Mesenchymal stem cell (in vitro differentiated cells and primary cell): Measurements from ENCODE around the gene HSPA6.

Experiments used
- DNase-seq: peaks from one replicate; pipeline ENCODE4 v3.0.0-alpha.2; 2013
- H2AFZ ChIP-seq: one replicate; pipeline ENCODE4 v1.6.1; 2013; ENCODE audit warnings: low read depth, mild to moderate bottlenecking, control low read depth, inconsistent platforms, low read length, moderate library complexity
- H2AK5ac ChIP-seq: 2 replicates; pipeline ENCODE4 v1.6.1; 2013; ENCODE audit warnings: low read length, moderate library complexity, mild to moderate bottlenecking, inconsistent platforms; ENCODE audit not compliant: severe bottlenecking
- H2BK120ac ChIP-seq: one replicate; pipeline ENCODE4 v1.6.1; 2013; ENCODE audit warnings: low read depth, mild to moderate bottlenecking, inconsistent platforms, low read length, moderate library complexity
- H2BK12ac ChIP-seq, 2 experiments: one replicate each; pipeline ENCODE4 v1.6.1; 2013; ENCODE audit warnings: inconsistent platforms in 2 of 2, low read length in 2 of 2, mild to moderate bottlenecking in 2 of 2, moderate library complexity in 2 of 2, control low read depth in 1 of 2
- H2BK15ac ChIP-seq: one replicate; pipeline ENCODE4 v1.6.1; 2013; ENCODE audit warnings: mild to moderate bottlenecking, low read depth, inconsistent platforms; ENCODE audit not compliant: poor library complexity, severe bottlenecking
- H2BK5ac ChIP-seq: 2 replicates; pipeline ENCODE4 v1.6.1; 2013; ENCODE audit warnings: low read depth, mild to moderate bottlenecking, low read length, control low read depth, inconsistent platforms; ENCODE audit not compliant: poor library complexity, severe bottlenecking
- H3K14ac ChIP-seq, 2 experiments: one replicate each; pipeline ENCODE4 v1.6.1; 2013; ENCODE audit warnings: inconsistent platforms in 2 of 2, low read length in 2 of 2, control low read depth in 1 of 2, mild to moderate bottlenecking in 1 of 2, moderate library complexity in 1 of 2
- H3K18ac ChIP-seq, 2 experiments: one replicate each; pipeline ENCODE4 v1.6.1; 2013; ENCODE audit warnings: inconsistent platforms in 2 of 2, low read length in 2 of 2, control low read depth in 1 of 2, low read depth in 1 of 2, mild to moderate bottlenecking in 1 of 2
- H3K23ac ChIP-seq, 2 experiments: one replicate each; pipeline ENCODE4 v1.6.1; 2013; ENCODE audit warnings: inconsistent platforms in 2 of 2, low read length in 2 of 2, mild to moderate bottlenecking in 2 of 2, moderate library complexity in 2 of 2, control low read depth in 1 of 2
- H3K27ac ChIP-seq: 2 replicates; pipeline ENCODE4 v1.5.1; 2013; ENCODE audit warnings: mild to moderate bottlenecking, moderate library complexity, low read length, control low read depth, inconsistent platforms; ENCODE audit not compliant: poor library complexity, severe bottlenecking
- H3K27me3 ChIP-seq, 2 experiments: 2 replicates each; pipeline versions ENCODE4 v1.6.1 to v1.7.0; 2013; ENCODE audit warnings: low read length in 2 of 2, mild to moderate bottlenecking in 2 of 2, moderate library complexity in 2 of 2, control low read depth in 1 of 2, inconsistent platforms in 1 of 2; ENCODE audit not compliant: control insufficient read depth in 1 of 2, insufficient read depth in 1 of 2
- H3K36me3 ChIP-seq, 2 experiments: 2 replicates each; pipeline versions ENCODE4 v1.6.1 to v1.7.0; 2013; ENCODE audit warnings: low read length in 2 of 2, control low read depth in 1 of 2, inconsistent platforms in 1 of 2, low read depth in 1 of 2, mild to moderate bottlenecking in 1 of 2; ENCODE audit not compliant: insufficient read depth in 2 of 2, control insufficient read depth in 1 of 2
- H3K4ac ChIP-seq, 2 experiments: one replicate each; pipeline ENCODE4 v1.6.1; 2013; ENCODE audit warnings: inconsistent platforms in 2 of 2, low read length in 2 of 2, mild to moderate bottlenecking in 2 of 2, moderate library complexity in 2 of 2, control low read depth in 1 of 2, low read depth in 1 of 2
- H3K4me1 ChIP-seq: 2 replicates; pipeline ENCODE4 v1.6.1; 2013; ENCODE audit warnings: low read depth, low read length, control low read depth; ENCODE audit not compliant: control insufficient read depth, insufficient read depth
- H3K4me2 ChIP-seq: 2 replicates; pipeline ENCODE4 v1.6.1; 2013; ENCODE audit warnings: low read length, mild to moderate bottlenecking, inconsistent platforms; ENCODE audit not compliant: poor library complexity, severe bottlenecking
- H3K4me3 ChIP-seq, 2 experiments: 2 replicates each; pipeline versions ENCODE4 v1.5.1 to v1.7.0; 2013; ENCODE audit warnings: low read length in 2 of 2, mild to moderate bottlenecking in 2 of 2, control low read depth in 1 of 2, low read depth in 1 of 2; ENCODE audit not compliant: insufficient read depth in 1 of 2
- H3K79me1 ChIP-seq: replicated peaks from 2 replicates; pipeline ENCODE4 v1.6.1; 2013; ENCODE audit warnings: mild to moderate bottlenecking, control low read depth, low read length, inconsistent platforms; ENCODE audit not compliant: poor library complexity, severe bottlenecking
- H3K9ac ChIP-seq: 2 replicates; pipeline ENCODE4 v1.7.0; 2013; ENCODE audit warnings: mild to moderate bottlenecking, low read length, moderate library complexity
- H3K9me3 ChIP-seq: 2 replicates; pipeline ENCODE4 v1.7.0; 2013; ENCODE audit warnings: mild to moderate bottlenecking, low read length; ENCODE audit not compliant: control insufficient read depth
- H4K8ac ChIP-seq: one replicate; pipeline ENCODE4 v1.6.1; 2013; ENCODE audit warnings: inconsistent platforms, mild to moderate bottlenecking, low read length, moderate library complexity
- H4K91ac ChIP-seq: one replicate; pipeline ENCODE4 v1.6.1; 2013; ENCODE audit warnings: mild to moderate bottlenecking, low read length, inconsistent platforms
- WGBS: methylation state at CpG from one replicate; pipeline ENCODE4 v1.1.7; 2013; ENCODE audit warnings: mixed read lengths; 5-methylcytosine and 5-hydroxymethylcytosine counted together

HSPA6 gene

GRCh38 chr1:161505686-161506085 lies 18.7 kb upstream of the HSPA6 start:
- Histone ChIP-seq H2AK5ac (no peak overlapping the region), H4K91ac (no peak overlapping the region), H2BK12ac (no peak overlapping the region), H2AFZ (no peak overlapping the region), H3K27ac (no peak overlapping the region), H3K4me2 (no peak overlapping the region), H3K18ac (no peak overlapping the region), H3K4me3 (no peak overlapping the region), H3K23ac (no peak overlapping the region), H3K4me1 (no peaks in the 10 kb centered on the region), H3K9me3 (no peaks in the 10 kb centered on the region), H2BK15ac (no peak overlapping the region), H3K4ac (no peak overlapping the region), H3K36me3 (no peaks in the 10 kb centered on the region), H3K79me1 (no peaks in the 10 kb centered on the region), H2BK5ac (no peak overlapping the region), H4K8ac (no peak overlapping the region), H2BK120ac (no peak overlapping the region), H3K14ac (no peak overlapping the region), H3K9ac (no peak overlapping the region), H3K27me3 (peaks cover 14 to 19% of the 10 kb centered on the region in 2 experiments)
- DNase-seq, result no peak
- 82% methylated on average over 3 of the region's 6 CpGs for WGBS

GRCh38 chr1:161506336-161507223 lies 17.8 kb upstream of the HSPA6 start:
- DNase-seq, result peak; percentile 57
- H2AK5ac ChIP-seq, result no peak overlapping the region
- H2AFZ ChIP-seq, result no peak overlapping the region

GRCh38 chr1:161510477-161510876 lies 13.9 kb upstream of the HSPA6 start:
- Histone ChIP-seq H3K4me1 (no peaks in the 10 kb centered on the region), H2BK120ac (no peak overlapping the region), H3K4me2 (no peak overlapping the region), H3K4me3 (no peak overlapping the region), H3K36me3 (no peaks in the 10 kb centered on the region), H3K27ac (no peak overlapping the region), H4K91ac (no peak overlapping the region), H3K18ac (no peak overlapping the region), H3K14ac (no peak overlapping the region), H2BK5ac (no peak overlapping the region), H3K27me3 (peaks cover 0 to 10% of the 10 kb centered on the region in 2 experiments), H2AFZ (no peak overlapping the region), H3K9ac (no peak overlapping the region), H3K23ac (no peak overlapping the region), H2BK15ac (no peak overlapping the region), H2AK5ac (no peak overlapping the region), H3K9me3 (no peaks in the 10 kb centered on the region), H2BK12ac (no peak overlapping the region), H3K4ac (no peak overlapping the region), H3K79me1 (no peaks in the 10 kb centered on the region), H4K8ac (no peak overlapping the region)
- 71% methylated on average over 3 of the region's 3 CpGs for WGBS
- no peak for DNase-seq

More at GRCh38 chr1:161506336-161507223, 17.8 kb upstream of the HSPA6 start:
- peaks cover 11 to 14% of the 10 kb centered on the region in 2 experiments for H3K27me3 ChIP-seq
- WGBS, result 71% methylated on average over 4 of the region's 15 CpGs
- H3K27ac ChIP-seq, result no peak overlapping the region
- no peaks in the 10 kb centered on the region for H3K4me1 ChIP-seq
- H3K4ac ChIP-seq, result no peak overlapping the region
- H3K9me3 ChIP-seq, result no peaks in the 10 kb centered on the region
- H3K9ac ChIP-seq, result no peak overlapping the region
- H3K4me2 ChIP-seq, result no peak overlapping the region
- H3K79me1 ChIP-seq, result no peaks in the 10 kb centered on the region
- H3K23ac ChIP-seq, result no peak overlapping the region
- H2BK5ac ChIP-seq, result no peak overlapping the region
- no peak overlapping the region for H4K91ac ChIP-seq
- no peak overlapping the region for H4K8ac ChIP-seq
- no peak overlapping the region for H2BK12ac ChIP-seq
- no peaks in the 10 kb centered on the region for H3K36me3 ChIP-seq
- no peak overlapping the region for H2BK120ac ChIP-seq
- H3K14ac ChIP-seq, result no peak overlapping the region
- H3K18ac ChIP-seq, result no peak overlapping the region
- H3K4me3 ChIP-seq, result no peak overlapping the region
- no peak overlapping the region for H2BK15ac ChIP-seq

GRCh38 chr1:161511018-161511755 lies 13.2 kb upstream of the HSPA6 start:
- no peak for DNase-seq
- Histone ChIP-seq H2BK12ac (no peak overlapping the region), H3K27ac (no peak overlapping the region), H3K4me2 (no peak overlapping the region), H3K18ac (peak overlapping the region; percentile 33 to 40), H2AK5ac (no peak overlapping the region), H3K4me1 (no peaks in the 10 kb centered on the region), H2BK5ac (no peak overlapping the region), H2BK120ac (no peak overlapping the region), H4K91ac (peak overlapping the region; percentile 27), H2BK15ac (no peak overlapping the region), H3K9me3 (no peaks in the 10 kb centered on the region), H3K14ac (peak overlapping the region in 1 of 2 experiments; percentile 51), H3K23ac (no peak overlapping the region), H3K79me1 (no peaks in the 10 kb centered on the region), H3K4ac (peak overlapping the region in 1 of 2 experiments; percentile 51), H3K36me3 (no peaks in the 10 kb centered on the region), H2AFZ (no peak overlapping the region), H3K9ac (no peak overlapping the region), H4K8ac (no peak overlapping the region), H3K4me3 (no peak overlapping the region), H3K27me3 (peaks cover 0 to 7% of the 10 kb centered on the region in 2 experiments)
- WGBS, result 90% methylated on average over 4 of the region's 5 CpGs
